HG03159 (cell line): ENCODE measurements around the gene PKP4.

Experiments used
- ATAC-seq: cut with Tn5 transposase; IDR thresholded peaks from one replicate; pipeline ENCODE4 v1.9.1; 2021; ENCODE audit warnings: mild to moderate bottlenecking, moderate library complexity; ENCODE audit not compliant: unreplicated experiment

Gene PKP4

GRCh38 chr2:158635961-158636601, 179.3 kb downstream of the PKP4 start:
- ATAC-seq = no peak

- ATAC-seq = no peak
Observed at GRCh38 chr2:158637357-158637756, 180.6 kb downstream of the PKP4 start.

- no peak for ATAC-seq
Observed at GRCh38 chr2:158644139-158644538, 187.4 kb downstream of the PKP4 start.

- no peak for ATAC-seq
Observed at GRCh38 chr2:158645299-158645698, 188.5 kb downstream of the PKP4 start.

- no peak for ATAC-seq
Observed at GRCh38 chr2:158647436-158648231, 190.9 kb downstream of the PKP4 start.

- no peak for ATAC-seq
Observed at GRCh38 chr2:158649846-158650245, 193.1 kb downstream of the PKP4 start.

- ATAC-seq = no peak
Observed at GRCh38 chr2:158650646-158651357, 194.1 kb downstream of the PKP4 start.

GRCh38 chr2:158651358-158652057, 194.8 kb downstream of the PKP4 start:
- no peak for ATAC-seq

- ATAC-seq = no peak
Observed at GRCh38 chr2:158655628-158656027, 198.9 kb downstream of the PKP4 start.

- no peak for ATAC-seq
Observed at GRCh38 chr2:158656492-158657229, 199.9 kb downstream of the PKP4 start.

GRCh38 chr2:158658396-158658795, 201.6 kb downstream of the PKP4 start:
- no peak for ATAC-seq

- ATAC-seq = no peak
Observed at GRCh38 chr2:158659483-158659882, 202.7 kb downstream of the PKP4 start.

- ATAC-seq = no peak
Observed at GRCh38 chr2:158661231-158661630, 204.5 kb downstream of the PKP4 start.

GRCh38 chr2:158662421-158662820, 205.7 kb downstream of the PKP4 start:
- ATAC-seq = no peak

- no peak for ATAC-seq
Observed at GRCh38 chr2:158663796-158664195, 207.0 kb downstream of the PKP4 start.

GRCh38 chr2:158664987-158665386, 208.2 kb downstream of the PKP4 start:
- no peak for ATAC-seq

GRCh38 chr2:158665536-158666302, 209.0 kb downstream of the PKP4 start:
- ATAC-seq = no peak

- no peak for ATAC-seq
Observed at GRCh38 chr2:158666969-158667368, 210.2 kb downstream of the PKP4 start.

- ATAC-seq = no peak
Observed at GRCh38 chr2:158667586-158667985, 210.8 kb downstream of the PKP4 start.
